Ascending aorta (tissue), 2 donors: ENCODE measurements around the gene LIME1. TPM values are rescaled to one million over a fixed set of nuclear protein-coding genes. Genes with fewer than 3 reads are reported as not detected.

Experiments used
- DNase-seq, 2 donors: peaks; one replicate each; pipeline ENCODE4 v3.0.0-alpha.2; 2019; ENCODE audit warnings: low spot score in 2 of 2
- H3K27ac ChIP-seq, 2 donors: fragments of 200-600 bp; sonication (generic); one replicate each; pipeline ENCODE4 v1.5.1; 2016 to 2017; ENCODE audit warnings: mild to moderate bottlenecking in 1 of 2
- H3K27me3 ChIP-seq: fragments of 200-600 bp; sonication (generic); one replicate; pipeline ENCODE4 v1.5.1; 2017
- H3K36me3 ChIP-seq, 2 donors: fragments of 200-600 bp; sonication (generic); one replicate each; pipeline ENCODE4 v1.5.1; 2016
- H3K4me1 ChIP-seq, 2 donors: fragments of 200-600 bp; sonication (generic); one replicate each; pipeline ENCODE4 v1.5.1; 2016 to 2017; ENCODE audit warnings: mild to moderate bottlenecking in 1 of 2
- H3K4me3 ChIP-seq, 2 donors: fragments of 200-600 bp; sonication (generic); one replicate each; pipeline ENCODE4 v1.5.1; 2016 to 2017; ENCODE audit warnings: mild to moderate bottlenecking in 1 of 2
- H3K9me3 ChIP-seq, 2 donors: fragments of 200-600 bp; sonication (generic); one replicate each; pipeline ENCODE4 v1.5.1; 2016
- CTCF ChIP-seq, 3 experiments: fragments of 200-600 bp in 2 of 3; fragments of 450-650 bp in 1 of 3; sonication (generic) in 2 of 3; IDR thresholded peaks; one replicate each; pipeline ENCODE4 v1.5.1; 2016 to 2019; ENCODE audit warnings: antibody characterized with exemption in 3 of 3, mild to moderate bottlenecking in 1 of 3, moderate library complexity in 1 of 3
- intact Hi-C: fragments of 100-400 bp; cut with DNase I; formaldehyde crosslinking; loops from one replicate; pipeline ENCODE4 v1.15.1; 2023
- total RNA-seq: library from RNA; depleted of rRNA; stranded (reverse); fragments of >200 nt; gene quantifications from one replicate; pipeline ENCODE4 v1.1.0, GENCODE V29; 2016

The LIME1 gene
- total RNA-seq, 1 donor from 2014 or later, result 7.3 TPM

DNA sequence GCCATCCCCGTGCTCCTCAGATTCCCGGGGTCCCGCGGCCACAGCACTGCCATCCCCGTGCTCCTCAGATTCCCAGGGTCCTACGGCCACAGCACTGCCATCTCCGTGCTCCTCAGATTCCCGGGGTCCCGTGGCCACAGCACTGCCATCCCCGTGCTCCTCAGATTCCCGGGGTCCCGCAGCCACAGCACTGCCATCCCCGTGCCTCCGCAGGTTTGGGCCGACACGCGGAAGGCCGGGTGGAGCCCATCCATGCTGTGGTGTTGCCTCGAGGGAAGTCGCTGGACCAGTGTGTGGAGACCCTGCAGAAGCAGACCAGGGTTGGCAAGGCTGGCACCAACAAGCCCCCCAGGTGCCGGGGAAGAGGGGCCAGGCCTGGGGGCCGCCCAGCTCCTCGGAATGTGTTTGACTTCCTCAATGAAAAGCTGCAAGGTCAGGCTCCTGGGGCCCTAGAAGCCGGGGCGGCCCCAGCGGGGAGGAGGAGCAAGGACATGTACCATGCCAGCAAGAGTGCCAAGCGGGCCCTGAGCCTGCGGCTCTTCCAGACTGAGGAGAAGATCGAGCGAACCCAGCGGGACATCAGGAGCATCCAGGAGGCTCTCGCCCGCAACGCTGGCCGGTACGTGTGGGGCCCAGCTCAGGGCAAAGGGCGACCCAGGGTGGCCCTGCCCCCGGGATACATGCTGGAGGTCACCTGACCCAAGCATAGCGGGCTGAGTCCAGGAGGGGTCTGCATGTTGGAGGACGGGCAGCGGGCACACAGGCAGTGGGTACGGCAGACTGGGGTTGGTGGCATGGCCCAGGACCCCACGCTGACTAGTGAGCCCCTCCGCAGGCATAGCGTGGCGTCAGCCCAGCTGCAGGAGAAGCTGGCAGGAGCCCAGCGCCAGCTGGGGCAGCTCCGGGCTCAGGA lies 1.3 kb upstream of the LIME1 start:
- intact Hi-C loops, result loop anchor here (5.0 kb wide), 2 partner anchors 78 to 108 kb away; partner anchors contain the start of genes GMEB2 and RTEL1
- DNase-seq, result no peak
- H3K9me3 ChIP-seq, result no peaks in the 10 kb centered on the region
- peaks cover 9 to 10% of the 10 kb centered on the region in 2 donors for H3K4me1 ChIP-seq
- H3K27ac ChIP-seq, result no peak overlapping the region
- H3K4me3 ChIP-seq, result no peak overlapping the region
- peaks cover 30 to 32% of the 10 kb centered on the region in 2 donors for H3K36me3 ChIP-seq
- TF ChIP-seq CTCF (IDR thresholded peaks at IDR 0.05), result no peak
- no peaks in the 10 kb centered on the region for H3K27me3 ChIP-seq

- no peaks in the 10 kb centered on the region for H3K27me3 ChIP-seq
- H3K4me1 ChIP-seq, result peaks cover 17 to 21% of the 10 kb centered on the region in 2 donors
- intact Hi-C loops, result loop anchor here (5.0 kb wide), 2 partner anchors 80 to 110 kb away; partner anchors contain the start of genes GMEB2 and RTEL1
- TF ChIP-seq CTCF (IDR thresholded peaks at IDR 0.05), result no peak
- H3K4me3 ChIP-seq, result peak overlapping the region in 1 of 2 donors; percentile 93
- peaks cover 32 to 40% of the 10 kb centered on the region in 2 donors for H3K36me3 ChIP-seq
- no peak overlapping the region for H3K27ac ChIP-seq
- peak in 1 of 2 donors; percentile 63 for DNase-seq
- H3K9me3 ChIP-seq, result no peaks in the 10 kb centered on the region
Observed at GRCh38 chr20:63736893-63737694, 630 bp downstream of the LIME1 start.

- Histone ChIP-seq H3K9me3 (no peaks in the 10 kb centered on the region), H3K4me1 (peaks cover 17 to 21% of the 10 kb centered on the region in 2 donors), H3K27ac (no peak overlapping the region), H3K36me3 (peaks cover 37 to 44% of the 10 kb centered on the region in 2 donors), H3K4me3 (peak overlapping the region in 1 of 2 donors; percentile 93), H3K27me3 (no peaks in the 10 kb centered on the region)
- intact Hi-C loops, result loop anchor here (5.0 kb wide), 2 partner anchors 80 to 110 kb away; partner anchors contain the start of genes GMEB2 and RTEL1
- TF ChIP-seq CTCF (IDR thresholded peaks at IDR 0.05), result no peak
- DNase-seq, result peak in 1 of 2 donors; percentile 62
Observed at GRCh38 chr20:63737695-63737944, 1.2 kb downstream of the LIME1 start.

GRCh38 chr20:63737945-63738686 lies 1.7 kb downstream of the LIME1 start:
- TF ChIP-seq CTCF (IDR thresholded peaks at IDR 0.05), result no peak
- intact Hi-C loops, result loop anchor here (2.0 to 5.0 kb wide), 3 partner anchors 29 to 111 kb away; partner anchors contain the start of genes GMEB2, RTEL1 and ZGPAT
- H3K27ac ChIP-seq, result peak overlapping the region; percentile 85 to 96

DNA sequence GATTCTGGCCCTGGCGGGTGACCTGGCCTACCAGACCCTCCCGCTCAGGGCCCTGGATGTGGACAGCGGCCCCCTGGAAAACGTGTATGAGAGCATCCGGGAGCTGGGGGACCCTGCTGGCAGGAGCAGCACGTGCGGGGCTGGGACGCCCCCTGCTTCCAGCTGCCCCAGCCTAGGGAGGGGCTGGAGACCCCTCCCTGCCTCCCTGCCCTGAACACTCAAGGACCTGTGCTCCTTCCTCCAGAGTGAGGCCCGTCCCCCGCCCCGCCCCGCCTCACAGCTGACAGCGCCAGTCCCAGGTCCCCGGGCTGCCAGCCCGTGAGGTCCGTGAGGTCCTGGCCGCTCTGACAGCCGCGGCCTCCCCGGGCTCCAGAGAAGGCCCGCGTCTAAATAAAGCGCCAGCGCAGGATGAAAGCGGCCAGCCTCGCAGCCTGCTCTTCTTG lies 2.2 kb downstream of the LIME1 start:
- H3K27ac ChIP-seq, result peak overlapping the region; percentile 85 to 96
- H3K4me3 ChIP-seq, result peak overlapping the region; percentile 68 to 93
- DNase-seq, result peak in 1 of 2 donors; percentile 82
- no peak for TF ChIP-seq CTCF (IDR thresholded peaks at IDR 0.05)
- H3K4me1 ChIP-seq, result peaks cover 17 to 21% of the 10 kb centered on the region in 2 donors
- H3K9me3 ChIP-seq, result no peaks in the 10 kb centered on the region
- H3K27me3 ChIP-seq, result no peaks in the 10 kb centered on the region
- intact Hi-C loops, result loop anchor here (1.0 to 5.0 kb wide), 4 partner anchors 30 to 217 kb away; partner anchors contain the start of genes GMEB2, RTEL1 and ZGPAT
- peaks cover 41 to 48% of the 10 kb centered on the region in 2 donors for H3K36me3 ChIP-seq

More at GRCh38 chr20:63737945-63738686, 1.7 kb downstream of the LIME1 start:
- Histone ChIP-seq H3K9me3 (no peaks in the 10 kb centered on the region), H3K4me3 (peak overlapping the region in 1 of 2 donors; percentile 93), H3K4me1 (peaks cover 17 to 21% of the 10 kb centered on the region in 2 donors), H3K27me3 (no peaks in the 10 kb centered on the region), H3K36me3 (peaks cover 42 to 48% of the 10 kb centered on the region in 2 donors)
- peak in 1 of 2 donors; percentile 65 for DNase-seq
